Measurements from ENCODE around the gene TULP1. TPM values are rescaled to one million over a fixed set of nuclear protein-coding genes. Genes with fewer than 3 reads are reported as not detected.

The TULP1 gene
- total and polyA plus RNA-seq, 2 of the 4 experiments (the other 2 are of a cell fraction): not detected

GRCh38 chr6:35532126-35532525, 19.4 kb upstream of the TULP1 start:
- H3K4me3 ChIP-seq (ENCODE audit: insufficient read depth, low read depth, low read length): no peak overlapping the region
- H2AK5ac ChIP-seq (ENCODE audit: low read depth, low read length): no peak overlapping the region
- no peak overlapping the region for H3K18ac ChIP-seq (ENCODE audit: low read depth, low read length)
- H4K20me1 ChIP-seq (ENCODE audit: insufficient read depth, low read length): no peaks in the 10 kb centered on the region
- no peaks in the 10 kb centered on the region for H3K9me3 ChIP-seq (ENCODE audit: control insufficient read depth, insufficient read depth, low read length)
- no peak overlapping the region for H4K5ac ChIP-seq (ENCODE audit: low read depth, low read length)
- no peak overlapping the region for H4K91ac ChIP-seq (ENCODE audit: insufficient read depth, low read depth, low read length)
- dilution Hi-C loops (cut with HindIII; ENCODE audit: low sequenced_read_pairs, unreplicated experiment) (no loop called here), intact Hi-C loops (cut with micrococcal nuclease) (no loop called here), in situ Hi-C loops (cut with MboI; ENCODE audit: low sequenced_read_pairs) (loop anchor here (25.0 kb wide), 1 partner anchor 430 kb away; no protein-coding TSS in a partner anchor)
- no peak overlapping the region for H3K14ac ChIP-seq (replicated peaks; ENCODE audit: low read depth, low read length)
- no peak overlapping the region for H2BK20ac ChIP-seq (ENCODE audit: low read depth, low read length)
- H3K4me2 ChIP-seq (ENCODE audit: low read depth, low read length): no peak overlapping the region
- H2AFZ ChIP-seq (replicated peaks; ENCODE audit: low read length, poor library complexity): no peak overlapping the region
- H3K4ac ChIP-seq (ENCODE audit: low read depth, low read length): no peak overlapping the region
- DNase-seq: no peak
- no peaks in the 10 kb centered on the region for H3K36me3 ChIP-seq (ENCODE audit: control insufficient read depth, insufficient read depth, low read length)
- no peak overlapping the region for H2AK9ac ChIP-seq (replicated peaks; ENCODE audit: low read depth, low read length, poor library complexity)
- peaks cover 27% of the 10 kb centered on the region for H3K27me3 ChIP-seq (ENCODE audit: control insufficient read depth, insufficient read depth, low read length)
- H3K79me1 ChIP-seq (ENCODE audit: low read depth in 1 of 2, low read length in 2 of 2): no peaks in the 10 kb centered on the region
- H2BK15ac ChIP-seq (ENCODE audit: low read depth, low read length): no peak overlapping the region
- no TSS peak for BruUV-seq (replicated peaks)
- no peak overlapping the region for H2BK5ac ChIP-seq (ENCODE audit: low read depth, low read length, poor library complexity, severe bottlenecking)
- TF ChIP-seq CTCF (conservative IDR thresholded peaks at IDR 0.05; ENCODE audit: low read depth, low read length) (no peak), BHLHE40 (IDR thresholded peaks at IDR 0.05; ENCODE audit: low read depth, low read length) (no peak), RAD21 (IDR thresholded peaks at IDR 0.05; ENCODE audit: low read length) (no peak), SMC3 (IDR thresholded peaks at IDR 0.05; ENCODE audit: low read depth, low read length) (no peak), MAFK (IDR thresholded peaks at IDR 0.05; ENCODE audit: low read depth, low read length) (no peak), POLR2A (IDR thresholded peaks at IDR 0.05; ENCODE audit: low read depth, low read length) (no peak), MAZ (IDR thresholded peaks at IDR 0.05; ENCODE audit: borderline replicate concordance, low read depth, low read length) (no peak), CEBPB (IDR thresholded peaks at IDR 0.05; ENCODE audit: low read depth, low read length) (no peak), RCOR1 (IDR thresholded peaks at IDR 0.05; ENCODE audit: insufficient replicate concordance, low read length) (no peak), MXI1 (IDR thresholded peaks at IDR 0.05; ENCODE audit: borderline replicate concordance, low read depth, low read length) (no peak), CHD1 (IDR thresholded peaks at IDR 0.05; ENCODE audit: low read depth, low read length) (no peak), ELK1 (IDR thresholded peaks at IDR 0.05; ENCODE audit: borderline replicate concordance, low read depth, low read length) (no peak), FOS (IDR thresholded peaks at IDR 0.05; ENCODE audit: low read depth, low read length) (no peak), USF2 (IDR thresholded peaks at IDR 0.05; ENCODE audit: low read depth, low read length) (no peak), NFE2L2 (IDR thresholded peaks at IDR 0.05; ENCODE audit: low read depth, low read length) (no peak), RFX5 (IDR thresholded peaks at IDR 0.05; ENCODE audit: low read depth, low read length) (no peak)
- H4K8ac ChIP-seq (ENCODE audit: low read depth in 2 of 2, low read length in 2 of 2): no peak overlapping the region
- no peak overlapping the region for H3K9ac ChIP-seq (ENCODE audit: low read depth, low read length)
- ChIA-PET POLR2A (ENCODE audit: unreplicated experiment) (no interaction called here), CTCF (interaction anchor here (1.3 to 1.5 kb wide), 2 partner anchors 9 to 20 kb away, joined by 3 to 6 read pairs; no protein-coding TSS in a partner anchor)
- 60% methylated on average over 2 of the region's 4 CpGs; no CpG with 5 or more reads in 1 of the 2 experiments for WGBS, 2 experiments (ENCODE audit: extremely low coverage in 2 of 2, insufficient read length in 1 of 2)
- no peak overlapping the region for H3K23ac ChIP-seq (ENCODE audit: low read depth, low read length)
- no peak for ATAC-seq (ENCODE audit: low read depth)
- no peak overlapping the region for H3K27ac ChIP-seq (ENCODE audit: insufficient read depth, low read length)
- H2BK120ac ChIP-seq (ENCODE audit: low read depth, low read length): no peak overlapping the region
- no peaks in the 10 kb centered on the region for H3K9me1 ChIP-seq (ENCODE audit: insufficient read depth, low read length)
- H3K4me1 ChIP-seq (ENCODE audit: control insufficient read depth, insufficient read depth, low read length): no peaks in the 10 kb centered on the region
- no peak overlapping the region for H3K56ac ChIP-seq (ENCODE audit: extremely low read depth, insufficient read depth, low read length)

All from IMR-90 (cell line).